KMS-11 (cell line): ENCODE measurements around the gene ARFGAP3.

Source experiments
- H2AFZ ChIP-seq: fragments of 200-600 bp; sonication (generic); 2 replicates; pipeline ENCODE4 v1.6.1; 2016; ENCODE audit warnings: antibody characterized with exemption, mixed run types, low read depth
- H3K27ac ChIP-seq: fragments of 200-600 bp; sonication (generic); 2 replicates; pipeline ENCODE4 v1.6.1; 2016; ENCODE audit warnings: mild to moderate bottlenecking, mixed run types
- H3K27me3 ChIP-seq: fragments of 200-600 bp; sonication (generic); 2 replicates; pipeline ENCODE4 v1.6.1; 2017; ENCODE audit warnings: mild to moderate bottlenecking, low read depth, mixed run types, moderate library complexity; ENCODE audit not compliant: insufficient read depth
- H3K36me3 ChIP-seq: fragments of 200-600 bp; sonication (generic); 2 replicates; pipeline ENCODE4 v1.6.1; 2017; ENCODE audit warnings: mild to moderate bottlenecking, mixed run types; ENCODE audit not compliant: insufficient read depth
- H3K4me1 ChIP-seq: fragments of 200-600 bp; sonication (generic); 2 replicates; pipeline ENCODE4 v1.6.1; 2016; ENCODE audit warnings: mild to moderate bottlenecking, low read depth, mixed run types; ENCODE audit not compliant: poor library complexity, severe bottlenecking
- H3K4me2 ChIP-seq: fragments of 200-600 bp; sonication (generic); 2 replicates; pipeline ENCODE4 v1.7.0; 2016; ENCODE audit warnings: mild to moderate bottlenecking, mixed run types
- H3K4me3 ChIP-seq: fragments of 200-600 bp; sonication (generic); IDR thresholded peaks from 2 replicates; pipeline ENCODE4 v1.6.1; 2017; ENCODE audit warnings: low read depth, low read length, mixed read lengths; ENCODE audit not compliant: insufficient read depth
- H3K79me2 ChIP-seq: fragments of 200-600 bp; sonication (generic); 2 replicates; pipeline ENCODE4 v1.6.1; 2016; ENCODE audit warnings: low read depth, mixed run types; ENCODE audit not compliant: insufficient read depth
- H3K9ac ChIP-seq: fragments of 200-600 bp; sonication (generic); 2 replicates; pipeline ENCODE4 v1.6.1; 2016; ENCODE audit warnings: mild to moderate bottlenecking, mixed run types
- H4K20me1 ChIP-seq: fragments of 200-600 bp; sonication (generic); 2 replicates; pipeline ENCODE4 v1.6.1; 2016; ENCODE audit warnings: mild to moderate bottlenecking, mixed run types; ENCODE audit not compliant: insufficient read depth
- TF ChIP-seq, protein P1 (sequence below): fragments of 200-600 bp; sonication (generic); conservative IDR thresholded peaks from 2 replicates; pipeline ENCODE4 v1.6.1; 2017; ENCODE audit warnings: low read depth, mild to moderate bottlenecking, antibody characterized with exemption, low read length, moderate library complexity, mixed read lengths

ARFGAP3 gene

GRCh38 chr22:42829302-42829701 lies 27.8 kb downstream of the ARFGAP3 start:
- Histone ChIP-seq H3K27ac (no peak overlapping the region), H3K4me1 (peaks cover 18% of the 10 kb centered on the region), H2AFZ (no peak overlapping the region), H3K4me3 (no peak overlapping the region), H3K27me3 (no peaks in the 10 kb centered on the region), H3K36me3 (no peaks in the 10 kb centered on the region), H3K4me2 (no peak overlapping the region), H3K79me2 (no peaks in the 10 kb centered on the region), H3K9ac (no peak overlapping the region), H4K20me1 (no peaks in the 10 kb centered on the region)
- TF ChIP-seq, protein P1, sequence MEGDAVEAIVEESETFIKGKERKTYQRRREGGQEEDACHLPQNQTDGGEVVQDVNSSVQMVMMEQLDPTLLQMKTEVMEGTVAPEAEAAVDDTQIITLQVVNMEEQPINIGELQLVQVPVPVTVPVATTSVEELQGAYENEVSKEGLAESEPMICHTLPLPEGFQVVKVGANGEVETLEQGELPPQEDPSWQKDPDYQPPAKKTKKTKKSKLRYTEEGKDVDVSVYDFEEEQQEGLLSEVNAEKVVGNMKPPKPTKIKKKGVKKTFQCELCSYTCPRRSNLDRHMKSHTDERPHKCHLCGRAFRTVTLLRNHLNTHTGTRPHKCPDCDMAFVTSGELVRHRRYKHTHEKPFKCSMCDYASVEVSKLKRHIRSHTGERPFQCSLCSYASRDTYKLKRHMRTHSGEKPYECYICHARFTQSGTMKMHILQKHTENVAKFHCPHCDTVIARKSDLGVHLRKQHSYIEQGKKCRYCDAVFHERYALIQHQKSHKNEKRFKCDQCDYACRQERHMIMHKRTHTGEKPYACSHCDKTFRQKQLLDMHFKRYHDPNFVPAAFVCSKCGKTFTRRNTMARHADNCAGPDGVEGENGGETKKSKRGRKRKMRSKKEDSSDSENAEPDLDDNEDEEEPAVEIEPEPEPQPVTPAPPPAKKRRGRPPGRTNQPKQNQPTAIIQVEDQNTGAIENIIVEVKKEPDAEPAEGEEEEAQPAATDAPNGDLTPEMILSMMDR, result no peak

- Histone ChIP-seq H2AFZ (no peak overlapping the region), H3K4me2 (no peak overlapping the region), H4K20me1 (no peaks in the 10 kb centered on the region), H3K4me3 (no peak overlapping the region), H3K4me1 (no peaks in the 10 kb centered on the region), H3K27ac (no peak overlapping the region), H3K36me3 (no peaks in the 10 kb centered on the region), H3K27me3 (no peaks in the 10 kb centered on the region), H3K79me2 (no peaks in the 10 kb centered on the region), H3K9ac (no peak overlapping the region)
- TF ChIP-seq, protein P1, result no peak
These were observed 31.3 kb downstream of the ARFGAP3 start for GRCh38 chr22:42825796-42826195.

DNA sequence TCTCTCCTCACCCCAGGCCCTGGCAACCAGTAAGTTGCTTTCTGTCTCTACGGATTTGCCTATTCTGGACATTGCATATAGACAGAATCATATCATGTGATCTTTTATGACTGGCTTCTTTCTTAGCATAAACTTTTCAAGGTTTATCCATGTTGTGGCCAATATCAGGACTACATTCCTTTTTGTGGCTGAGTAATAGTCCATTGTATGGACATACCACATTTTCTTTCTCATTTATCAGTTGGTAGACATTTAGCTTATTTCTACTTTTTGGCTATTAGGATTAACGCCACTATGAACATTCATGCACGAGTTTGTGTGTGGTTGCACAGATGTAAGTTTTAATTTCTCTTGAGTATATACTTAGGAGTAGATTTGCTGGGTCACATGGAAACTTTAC lies 35.7 kb downstream of the ARFGAP3 start:
- no peaks in the 10 kb centered on the region for H3K36me3 ChIP-seq
- no peak overlapping the region for H2AFZ ChIP-seq
- H3K4me2 ChIP-seq, result no peak overlapping the region
- no peaks in the 10 kb centered on the region for H3K4me1 ChIP-seq
- no peak overlapping the region for H3K9ac ChIP-seq
- TF ChIP-seq, protein P1, result no peak
- H3K4me3 ChIP-seq, result no peak overlapping the region
- H4K20me1 ChIP-seq, result no peaks in the 10 kb centered on the region
- H3K79me2 ChIP-seq, result no peaks in the 10 kb centered on the region
- H3K27me3 ChIP-seq, result no peaks in the 10 kb centered on the region
- H3K27ac ChIP-seq, result no peak overlapping the region

DNA sequence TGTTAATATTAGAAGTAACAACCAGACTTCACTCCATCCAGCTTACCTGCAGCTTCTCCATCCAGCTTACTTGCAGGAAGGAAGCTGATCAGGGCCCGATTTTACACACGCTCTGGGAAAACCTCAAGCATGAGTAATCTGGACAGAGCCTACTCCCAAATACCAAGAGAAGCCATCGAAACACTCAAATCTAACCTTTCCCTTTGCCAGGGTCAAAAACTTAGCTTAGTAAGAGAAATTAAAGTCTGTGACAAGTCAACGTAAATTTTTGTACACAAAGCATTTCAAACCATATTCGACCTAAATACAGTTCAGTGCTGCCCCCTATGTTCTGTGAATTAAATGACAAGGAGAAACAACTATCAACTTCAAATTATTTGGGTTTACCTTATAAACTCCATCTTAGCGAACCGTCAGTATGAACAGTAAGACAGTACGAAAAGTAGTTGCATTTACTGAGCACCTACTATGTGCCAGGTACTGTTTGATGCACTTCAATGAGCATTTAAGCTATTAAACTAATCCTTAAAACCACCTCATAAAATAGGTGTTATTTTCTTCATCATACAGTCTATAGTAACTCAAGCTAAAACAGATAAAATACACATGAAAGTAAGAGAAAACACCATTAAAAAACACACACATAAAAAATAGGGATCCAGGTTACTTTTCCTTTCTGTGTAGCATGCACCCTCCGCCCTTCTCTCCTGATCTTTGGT lies 36.9 kb downstream of the ARFGAP3 start:
- Histone ChIP-seq H2AFZ (no peak overlapping the region), H3K4me2 (no peak overlapping the region), H3K4me3 (no peak overlapping the region)

More for the DNA sequence above, 36.9 kb downstream of the ARFGAP3 start:
- Histone ChIP-seq H4K20me1 (no peaks in the 10 kb centered on the region), H3K27me3 (no peaks in the 10 kb centered on the region), H3K79me2 (no peaks in the 10 kb centered on the region), H3K36me3 (no peaks in the 10 kb centered on the region), H3K27ac (no peak overlapping the region), H3K9ac (no peak overlapping the region), H3K4me1 (peaks cover 7% of the 10 kb centered on the region)
- TF ChIP-seq, protein P1, result peak; percentile 81
